Right atrium auricular region (tissue), 2 donors: ENCODE results near the gene MYO15B. TPM values are rescaled to one million over a fixed set of nuclear protein-coding genes. Genes with fewer than 3 reads are reported as not detected.
A peak's percentile ranks its signal among the peaks of the same experiment; 100 is the strongest.

Experiments used
- DNase-seq: peaks from one replicate; pipeline ENCODE4 v3.0.0-alpha.2; 2019; ENCODE audit warnings: low spot score
- H3K27ac ChIP-seq, 2 donors: fragments of 200-600 bp; sonication (generic); 1 replicate in 1 of 2; 2 replicates in 1 of 2; pipeline ENCODE4 v1.5.1; 2016 to 2019
- H3K27me3 ChIP-seq, 2 donors: fragments of 200-600 bp; sonication (generic); one replicate each; pipeline versions ENCODE4 v1.5.1 to v1.6.0; 2017 to 2019
- H3K36me3 ChIP-seq: fragments of 200-600 bp; sonication (generic); one replicate; pipeline ENCODE4 v1.5.1; 2016
- H3K4me1 ChIP-seq, 2 donors: fragments of 200-600 bp; sonication (generic); one replicate each; pipeline versions ENCODE4 v1.5.1 to v1.6.0; 2017 to 2019
- H3K4me3 ChIP-seq, 2 donors: fragments of 200-600 bp; sonication (generic); 1 replicate in 1 of 2; 2 replicates in 1 of 2; pipeline ENCODE4 v1.5.1; 2017 to 2019; ENCODE audit warnings: mild to moderate bottlenecking in 1 of 2, moderate library complexity in 1 of 2
- H3K9me3 ChIP-seq, 2 donors: fragments of 200-600 bp; sonication (generic); one replicate each; pipeline ENCODE4 v1.5.1; 2019
- CTCF ChIP-seq, 2 donors: fragments of 200-600 bp; sonication (generic); IDR thresholded peaks; one replicate each; pipeline ENCODE4 v1.5.1; 2019; ENCODE audit warnings: antibody characterized with exemption in 2 of 2
- total RNA-seq, 2 donors: library from RNA; depleted of rRNA; stranded (reverse); fragments of >200 nt; gene quantifications; one replicate each; pipeline ENCODE4 v1.1.0, GENCODE V29; 2016

Gene MYO15B
- total RNA-seq, 2 donors from 2014 or later = 29.3 to 34.3 TPM

GRCh38 chr17:75616521-75617122 lies 29.0 kb downstream of the MYO15B start:
- Histone ChIP-seq H3K27me3 (no peaks in the 10 kb centered on the region), H3K4me3 (no peak overlapping the region), H3K9me3 (no peaks in the 10 kb centered on the region), H3K36me3 (peaks cover 73% of the 10 kb centered on the region), H3K27ac (no peak overlapping the region), H3K4me1 (no peaks in the 10 kb centered on the region)
- DNase-seq = no peak
- no peak for TF ChIP-seq CTCF (IDR thresholded peaks at IDR 0.05)

GRCh38 chr17:75617218-75617617 lies 29.6 kb downstream of the MYO15B start:
- Histone ChIP-seq H3K4me1 (no peaks in the 10 kb centered on the region), H3K27me3 (no peaks in the 10 kb centered on the region), H3K4me3 (no peak overlapping the region), H3K27ac (no peak overlapping the region), H3K9me3 (no peaks in the 10 kb centered on the region), H3K36me3 (peaks cover 73% of the 10 kb centered on the region)
- no peak for DNase-seq
- no peak for TF ChIP-seq CTCF (IDR thresholded peaks at IDR 0.05)

GRCh38 chr17:75617675-75618074 lies 30.1 kb downstream of the MYO15B start:
- H3K36me3 ChIP-seq = peaks cover 72% of the 10 kb centered on the region
- H3K4me1 ChIP-seq = no peaks in the 10 kb centered on the region
- no peak overlapping the region for H3K27ac ChIP-seq
- H3K4me3 ChIP-seq = no peak overlapping the region
- TF ChIP-seq CTCF (IDR thresholded peaks at IDR 0.05) = no peak
- DNase-seq = no peak
- H3K27me3 ChIP-seq = no peaks in the 10 kb centered on the region
- no peaks in the 10 kb centered on the region for H3K9me3 ChIP-seq

- H3K9me3 ChIP-seq = no peaks in the 10 kb centered on the region
- peaks cover 59% of the 10 kb centered on the region for H3K36me3 ChIP-seq
- no peaks in the 10 kb centered on the region for H3K4me1 ChIP-seq
- no peak overlapping the region for H3K4me3 ChIP-seq
- no peak overlapping the region for H3K27ac ChIP-seq
- no peaks in the 10 kb centered on the region for H3K27me3 ChIP-seq
- no peak for DNase-seq
- TF ChIP-seq CTCF (IDR thresholded peaks at IDR 0.05) = peak in 1 of 2 donors; percentile 40
Observed at GRCh38 chr17:75619506-75620431, 32.2 kb downstream of the MYO15B start.

GRCh38 chr17:75621489-75621888 lies 33.9 kb downstream of the MYO15B start:
- Histone ChIP-seq H3K36me3 (peaks cover 54% of the 10 kb centered on the region), H3K9me3 (no peaks in the 10 kb centered on the region), H3K27ac (no peak overlapping the region), H3K4me1 (no peaks in the 10 kb centered on the region), H3K4me3 (no peak overlapping the region), H3K27me3 (no peaks in the 10 kb centered on the region)
- no peak for TF ChIP-seq CTCF (IDR thresholded peaks at IDR 0.05)
- DNase-seq = no peak
